IPS DF 6.9 (cell line): ENCODE measurements around the gene GCH1.
"Not testable (repeated sequence)": the region's sequence is repeated elsewhere in the genome, so short reads cannot be mapped to it uniquely, and the experiment has no call there.

Source experiments
- DNase-seq: peaks from one replicate; pipeline ENCODE4 v3.0.0-alpha.2; 2013; ENCODE audit warnings: low read depth, low spot score
- H3K27ac ChIP-seq: one replicate; pipeline ENCODE4 v1.5.1; 2013; ENCODE audit warnings: low read length, control low read depth
- H3K27me3 ChIP-seq: 2 replicates; pipeline ENCODE4 v1.6.1; 2013; ENCODE audit warnings: mild to moderate bottlenecking, low read length; ENCODE audit not compliant: control insufficient read depth, insufficient read depth
- H3K36me3 ChIP-seq: 2 replicates; pipeline ENCODE4 v1.6.1; 2013; ENCODE audit warnings: low read length; ENCODE audit not compliant: control insufficient read depth, insufficient read depth
- H3K4me1 ChIP-seq: 2 replicates; pipeline ENCODE4 v1.6.1; 2013; ENCODE audit warnings: low read length; ENCODE audit not compliant: control insufficient read depth, insufficient read depth
- H3K4me3 ChIP-seq: 2 replicates; pipeline ENCODE4 v1.5.1; 2013; ENCODE audit warnings: mild to moderate bottlenecking, low read length
- H3K9me3 ChIP-seq: 2 replicates; pipeline ENCODE4 v1.6.1; 2013; ENCODE audit warnings: low read length, inconsistent platforms; ENCODE audit not compliant: control insufficient read depth, insufficient read depth
- WGBS: extraction: QIAGEN DNeasy Blood & Tissue Kit; methylation state at CpG from one replicate; pipeline ENCODE4 v1.1.7; 2013; ENCODE audit warnings: mixed read lengths, missing lambda C conversion rate; ENCODE audit not compliant: insufficient read length, insufficient coverage; 5-methylcytosine and 5-hydroxymethylcytosine counted together

GCH1 gene

GRCh38 chr14:54803926-54804537 is 98.6 kb downstream of the GCH1 start:
- no peak overlapping the region for H3K27ac ChIP-seq
- no CpG with 5 or more reads among the region's 13 CpGs for WGBS
- H3K4me3 ChIP-seq, result no peak overlapping the region
- no peaks in the 10 kb centered on the region for H3K9me3 ChIP-seq
- H3K36me3 ChIP-seq, result no peaks in the 10 kb centered on the region
- DNase-seq, result no peak
- peaks cover 6% of the 10 kb centered on the region; the same call in 1 of the 2 replicates for H3K4me1 ChIP-seq
- no peaks in the 10 kb centered on the region for H3K27me3 ChIP-seq

DNA sequence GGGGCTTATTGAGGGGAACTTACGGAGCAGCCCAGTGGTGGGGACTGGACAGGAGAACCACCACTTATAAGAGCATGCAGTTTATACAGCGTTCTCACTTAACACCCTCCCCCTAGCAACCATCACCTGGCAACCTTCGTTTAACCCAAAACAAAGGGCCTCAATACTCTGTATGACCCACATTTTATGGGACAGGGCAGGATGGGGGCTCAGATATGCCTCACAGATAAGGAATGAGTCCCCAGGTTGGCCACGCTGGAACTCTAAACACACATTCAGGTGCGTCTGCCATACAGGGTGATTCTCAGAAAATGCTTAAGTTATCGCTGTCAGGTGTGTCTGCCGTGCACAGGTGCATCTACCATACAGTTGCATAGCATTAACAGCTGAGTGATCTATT is 99.2 kb downstream of the GCH1 start:
- DNase-seq, result no peak
- peaks cover 6% of the 10 kb centered on the region; the same call in 1 of the 2 replicates for H3K4me1 ChIP-seq
- no CpG with 5 or more reads among the region's 7 CpGs for WGBS
- no peaks in the 10 kb centered on the region for H3K27me3 ChIP-seq
- H3K36me3 ChIP-seq, result no peaks in the 10 kb centered on the region
- no peak overlapping the region for H3K27ac ChIP-seq
- no peak overlapping the region for H3K4me3 ChIP-seq
- no peaks in the 10 kb centered on the region for H3K9me3 ChIP-seq

- H3K9me3 ChIP-seq, H3K4me3 ChIP-seq, H3K27me3 ChIP-seq, H3K27ac ChIP-seq, DNase-seq, H3K4me1 ChIP-seq, H3K36me3 ChIP-seq: not testable (repeated sequence)
- WGBS, result no CpG with 5 or more reads among the region's 2 CpGs
Observed at GRCh38 chr14:54801482-54801881, 101.1 kb downstream of the GCH1 start.

DNA sequence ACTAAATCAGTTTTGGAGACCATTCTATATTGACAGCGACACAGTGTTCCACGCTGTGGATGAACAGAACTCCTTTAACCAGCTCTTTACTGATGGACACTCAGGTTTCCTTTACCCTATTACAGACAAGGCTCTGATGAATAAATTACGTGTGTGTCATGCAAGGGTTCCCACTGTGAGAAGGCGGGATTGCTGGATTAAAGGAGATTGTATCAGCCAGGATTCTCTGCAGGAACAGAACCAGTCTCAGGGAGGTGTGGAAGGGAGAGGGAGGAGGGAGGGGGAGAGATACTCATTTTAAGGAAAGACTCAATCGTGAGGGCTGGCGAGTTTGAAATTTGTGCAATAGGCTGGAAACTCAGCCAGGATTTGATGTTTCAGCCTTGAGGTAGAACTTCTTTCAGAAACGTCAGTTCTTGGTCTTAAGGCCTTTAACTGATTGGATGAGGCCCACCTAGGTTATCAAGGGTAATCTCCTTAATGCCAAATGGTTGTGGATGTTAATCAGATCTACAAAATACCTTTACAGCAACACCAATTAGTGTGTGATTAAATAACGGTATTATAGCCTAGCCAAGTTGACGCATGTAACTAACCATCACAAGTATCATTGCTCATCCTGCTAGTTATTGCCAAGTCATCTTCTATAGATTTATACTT is 104.0 kb downstream of the GCH1 start:
- no peaks in the 10 kb centered on the region for H3K9me3 ChIP-seq
- no peak for DNase-seq
- WGBS, result no CpG with 5 or more reads among the region's 9 CpGs

DNA sequence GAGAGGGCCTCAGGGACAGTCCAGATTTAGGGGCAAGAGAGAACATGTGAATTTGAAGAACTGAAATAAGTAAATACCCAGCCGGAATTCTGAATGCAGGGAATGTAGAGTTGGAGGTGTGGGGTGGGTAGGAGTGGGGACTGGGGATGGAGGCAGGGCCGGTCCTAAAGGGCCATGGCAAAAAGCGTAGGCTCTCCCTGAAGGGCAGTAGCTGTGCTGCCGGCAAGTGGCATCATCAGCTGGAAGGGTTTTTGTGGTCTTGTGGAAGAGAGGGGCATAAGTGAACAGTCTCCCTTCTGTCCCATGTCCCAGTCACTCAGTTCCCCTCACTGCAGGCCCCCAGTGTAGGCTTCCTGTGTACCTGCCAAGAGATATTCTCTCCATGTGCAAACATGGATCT is 104.6 kb downstream of the GCH1 start:
- DNase-seq, result no peak
- no peaks in the 10 kb centered on the region for H3K27me3 ChIP-seq
- H3K9me3 ChIP-seq, result no peaks in the 10 kb centered on the region
- no CpG with 5 or more reads among the region's 4 CpGs for WGBS
- H3K27ac ChIP-seq, result no peak overlapping the region
- H3K36me3 ChIP-seq, result no peaks in the 10 kb centered on the region
- H3K4me1 ChIP-seq, result no peaks in the 10 kb centered on the region
- no peak overlapping the region for H3K4me3 ChIP-seq

More for the DNA sequence above, 104.0 kb downstream of the GCH1 start:
- Histone ChIP-seq H3K27me3 (no peaks in the 10 kb centered on the region), H3K27ac (no peak overlapping the region), H3K4me1 (no peaks in the 10 kb centered on the region), H3K4me3 (no peak overlapping the region), H3K36me3 (no peaks in the 10 kb centered on the region)

GRCh38 chr14:54797556-54797955 is 105.1 kb downstream of the GCH1 start:
- no CpG with 5 or more reads among the region's 6 CpGs for WGBS
- Histone ChIP-seq H3K9me3 (no peaks in the 10 kb centered on the region), H3K36me3 (no peaks in the 10 kb centered on the region), H3K4me3 (no peak overlapping the region), H3K27me3 (no peaks in the 10 kb centered on the region), H3K27ac (no peak overlapping the region), H3K4me1 (no peaks in the 10 kb centered on the region)
- no peak for DNase-seq

- Histone ChIP-seq H3K27me3 (no peaks in the 10 kb centered on the region), H3K4me1 (no peaks in the 10 kb centered on the region), H3K36me3 (no peaks in the 10 kb centered on the region), H3K27ac (no peak overlapping the region), H3K9me3 (no peaks in the 10 kb centered on the region), H3K4me3 (no peak overlapping the region)
- no peak for DNase-seq
Observed at GRCh38 chr14:54796961-54797360, 105.7 kb downstream of the GCH1 start.

DNA sequence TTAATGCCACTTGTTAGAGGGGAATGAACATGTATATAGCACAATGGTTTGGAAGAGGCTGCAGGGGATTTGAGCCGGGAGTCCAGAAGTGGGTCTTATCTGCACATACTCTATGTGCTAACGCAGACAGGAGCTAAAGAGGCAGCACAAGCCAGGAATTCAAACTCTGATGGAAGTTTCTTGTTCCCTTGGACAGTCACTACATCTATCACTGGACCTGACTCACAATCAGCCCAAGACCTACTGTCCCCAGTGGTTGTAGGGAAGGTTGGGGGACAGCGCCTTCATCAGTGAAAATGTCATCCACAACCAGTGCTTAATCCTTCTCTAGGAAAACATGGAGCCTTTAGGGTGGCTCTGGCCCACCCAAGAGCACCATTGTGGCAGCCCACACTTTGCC is 107.8 kb downstream of the GCH1 start:
- no peaks in the 10 kb centered on the region for H3K36me3 ChIP-seq
- no peak overlapping the region for H3K27ac ChIP-seq
- no peaks in the 10 kb centered on the region for H3K27me3 ChIP-seq
- WGBS, result no CpG with 5 or more reads among the region's 3 CpGs
- no peaks in the 10 kb centered on the region for H3K9me3 ChIP-seq
- no peak for DNase-seq
- H3K4me3 ChIP-seq, result no peak overlapping the region
- no peaks in the 10 kb centered on the region for H3K4me1 ChIP-seq

DNA sequence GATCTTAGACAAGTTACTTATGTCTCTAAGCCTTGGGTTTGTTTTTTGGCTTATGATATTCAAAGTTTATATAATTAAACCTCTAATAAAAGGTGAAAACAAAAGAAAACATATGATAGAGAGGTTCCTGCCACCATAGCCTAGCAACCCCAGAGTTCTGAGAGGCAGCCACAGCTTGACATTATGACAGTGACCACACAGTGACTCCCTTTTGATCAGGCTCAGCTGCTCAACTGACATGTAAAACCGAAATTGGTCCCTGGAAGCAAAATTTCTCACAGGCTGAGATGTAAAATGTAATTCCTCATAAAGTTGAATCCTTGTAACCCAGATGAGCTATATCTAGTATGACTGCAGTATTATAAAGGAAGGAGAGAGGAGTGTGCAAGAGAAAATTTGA is 108.5 kb downstream of the GCH1 start:
- H3K9me3 ChIP-seq, result no peaks in the 10 kb centered on the region
- no peak overlapping the region for H3K27ac ChIP-seq
- no peak for DNase-seq
- H3K36me3 ChIP-seq, result no peaks in the 10 kb centered on the region
- WGBS, result no CpG with 5 or more reads among the region's 1 CpG
- no peak overlapping the region for H3K4me3 ChIP-seq
- H3K4me1 ChIP-seq, result no peaks in the 10 kb centered on the region
- H3K27me3 ChIP-seq, result no peaks in the 10 kb centered on the region

DNA sequence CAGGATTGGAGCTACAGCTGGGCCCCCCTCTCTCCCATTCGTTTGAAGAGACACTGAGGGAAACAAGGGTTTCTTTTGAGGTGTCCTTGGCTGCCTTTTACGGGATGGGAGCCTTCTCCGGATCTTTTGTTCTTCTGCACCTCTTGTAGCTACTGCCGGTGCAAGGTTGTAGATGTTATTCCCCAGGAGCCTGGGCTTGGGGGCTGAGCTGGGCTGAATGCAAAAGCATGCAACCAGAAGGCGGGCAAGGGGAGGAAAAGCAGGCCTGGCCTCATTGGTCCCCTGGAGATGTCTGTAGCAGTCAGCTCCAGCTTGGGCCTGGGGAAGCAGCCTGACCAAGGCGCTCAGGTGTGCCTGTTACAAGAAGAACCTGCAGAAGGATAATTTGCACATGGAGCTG is 110.3 kb downstream of the GCH1 start:
- no peaks in the 10 kb centered on the region for H3K36me3 ChIP-seq
- no peaks in the 10 kb centered on the region for H3K4me1 ChIP-seq
- no peaks in the 10 kb centered on the region for H3K9me3 ChIP-seq
- WGBS, result no CpG with 5 or more reads among the region's 6 CpGs
- no peak overlapping the region; the same call in 1 of the 2 replicates for H3K4me3 ChIP-seq
- H3K27ac ChIP-seq, result no peak overlapping the region
- H3K27me3 ChIP-seq, result no peaks in the 10 kb centered on the region
- no peak for DNase-seq
